Esophagus squamous epithelium (tissue), 4 donors: ENCODE data around the gene UCHL3.

Source experiments
- CTCF ChIP-seq, 6 experiments: fragments of 450-650 bp in 4 of 6; fragments of 200-600 bp in 2 of 6; sonication (generic) in 2 of 6; IDR thresholded peaks; one replicate each; pipeline ENCODE4 v1.5.1; 2016 to 2019; ENCODE audit warnings: antibody characterized with exemption in 6 of 6, mild to moderate bottlenecking in 4 of 6, moderate library complexity in 4 of 6
- POLR2A ChIP-seq, 4 donors: fragments of 450-650 bp; IDR thresholded peaks; one replicate each; pipeline ENCODE4 v1.6.1; 2017; ENCODE audit warnings: antibody characterized with exemption in 4 of 4, mild to moderate bottlenecking in 4 of 4, moderate library complexity in 3 of 4

- TF ChIP-seq CTCF (IDR thresholded peaks at IDR 0.05) (no peak), POLR2A (IDR thresholded peaks at IDR 0.05) (no peak)
These were observed 8.3 kb upstream of the UCHL3 start for GRCh38 chr13:75541287-75541686.
